MM.1S (cell line): Measurements from ENCODE around the gene UBQLN1.
A peak's percentile ranks its signal among the peaks of the same experiment; 100 is the strongest.

Source experiments
- DNase-seq: peaks from one replicate; pipeline ENCODE4 v3.0.0-alpha.2; 2015
- H2AFZ ChIP-seq: fragments of 300-600 bp; sonication (generic); 2 replicates; pipeline ENCODE4 v1.6.0; 2016; ENCODE audit warnings: antibody characterized with exemption, low read length
- H3F3A ChIP-seq: fragments of 300-600 bp; sonication (generic); 2 replicates; pipeline ENCODE4 v1.6.1; 2016; ENCODE audit warnings: mild to moderate bottlenecking, antibody characterized with exemption, low read length, moderate library complexity, mixed read lengths; ENCODE audit not compliant: insufficient read depth
- H3K27ac ChIP-seq: fragments of 300-600 bp; sonication (generic); 2 replicates; pipeline ENCODE4 v1.5.1; 2016; ENCODE audit warnings: mild to moderate bottlenecking, low read length
- H3K27me3 ChIP-seq: fragments of 300-600 bp; sonication (generic); replicated peaks from 2 replicates; pipeline ENCODE4 v1.6.0; 2016; ENCODE audit warnings: low read length; ENCODE audit not compliant: insufficient read depth
- H3K36me3 ChIP-seq: fragments of 300-600 bp; sonication (generic); replicated peaks from 2 replicates; pipeline ENCODE4 v1.6.1; 2016; ENCODE audit warnings: mild to moderate bottlenecking, low read length, mixed read lengths; ENCODE audit not compliant: insufficient read depth
- H3K4me1 ChIP-seq: fragments of 300-600 bp; sonication (generic); 2 replicates; pipeline ENCODE4 v1.6.1; 2016; ENCODE audit warnings: low read length, mixed read lengths
- H3K4me2 ChIP-seq: fragments of 300-600 bp; sonication (generic); 2 replicates; pipeline ENCODE4 v1.6.0; 2016; ENCODE audit warnings: low read depth, low read length
- H3K4me3 ChIP-seq: fragments of 300-600 bp; sonication (generic); 2 replicates; pipeline ENCODE4 v1.5.1; 2016; ENCODE audit warnings: low read length, mixed read lengths
- H3K79me2 ChIP-seq: fragments of 300-600 bp; sonication (generic); 2 replicates; pipeline ENCODE4 v1.6.1; 2016; ENCODE audit warnings: mixed run types, low read length, mixed read lengths
- H3K9ac ChIP-seq: fragments of 300-600 bp; sonication (generic); 2 replicates; pipeline ENCODE4 v1.6.1; 2016; ENCODE audit warnings: low read length, mixed read lengths
- H3K9me2 ChIP-seq: fragments of 300-600 bp; sonication (generic); replicated peaks from 2 replicates; pipeline ENCODE4 v1.6.1; 2016; ENCODE audit warnings: mild to moderate bottlenecking, low read length, mixed read lengths; ENCODE audit not compliant: insufficient read depth
- H3K9me3 ChIP-seq: fragments of 300-600 bp; sonication (generic); replicated peaks from 2 replicates; pipeline ENCODE4 v1.6.1; 2016; ENCODE audit warnings: mild to moderate bottlenecking, low read length, mixed read lengths; ENCODE audit not compliant: insufficient read depth
- H4K20me1 ChIP-seq: fragments of 300-600 bp; sonication (generic); 2 replicates; pipeline ENCODE4 v1.6.1; 2016; ENCODE audit warnings: mild to moderate bottlenecking, low read length, moderate library complexity, mixed read lengths; ENCODE audit not compliant: insufficient read depth
- CTCF ChIP-seq: fragments of 300-600 bp; sonication (generic); IDR thresholded peaks from 2 replicates; pipeline ENCODE4 v1.5.1; 2016; ENCODE audit warnings: antibody characterized with exemption, low read length, mixed read lengths
- EZH2 ChIP-seq: fragments of 300-600 bp; sonication (generic); optimal IDR thresholded peaks from 2 replicates; pipeline ENCODE3; 2017; ENCODE audit warnings: low read depth, mild to moderate bottlenecking, antibody characterized with exemption, low read length, mixed read lengths
- EZH2phosphoT487 ChIP-seq: fragments of 300-600 bp; sonication (generic); IDR thresholded peaks from 2 replicates; pipeline ENCODE4 v1.6.1; 2018; ENCODE audit warnings: antibody characterized with exemption, low read length

UBQLN1 gene

GRCh38 chr9:83637389-83637788, 70.4 kb downstream of the UBQLN1 start:
- Histone ChIP-seq H4K20me1 (no peaks in the 10 kb centered on the region), H3K4me2 (no peak overlapping the region), H3K9me2 (no peaks in the 10 kb centered on the region), H3K4me3 (no peak overlapping the region), H3F3A (no peaks in the 10 kb centered on the region), H2AFZ (no peak overlapping the region), H3K36me3 (no peaks in the 10 kb centered on the region), H3K27me3 (no peaks in the 10 kb centered on the region), H3K9me3 (no peaks in the 10 kb centered on the region), H3K27ac (no peak overlapping the region), H3K4me1 (no peaks in the 10 kb centered on the region), H3K79me2 (no peaks in the 10 kb centered on the region), H3K9ac (no peak overlapping the region)
- TF ChIP-seq EZH2phosphoT487 = no peak
- no peak for TF ChIP-seq CTCF
- TF ChIP-seq EZH2 = no peak
- no peak for DNase-seq

GRCh38 chr9:83636813-83637212, 70.9 kb downstream of the UBQLN1 start:
- Histone ChIP-seq H3K36me3 (no peaks in the 10 kb centered on the region), H3K9ac (no peak overlapping the region), H3K4me3 (no peak overlapping the region), H3K27me3 (no peaks in the 10 kb centered on the region), H3K27ac (no peak overlapping the region), H3K4me2 (no peak overlapping the region), H2AFZ (no peak overlapping the region), H3K79me2 (no peaks in the 10 kb centered on the region), H3K9me2 (no peaks in the 10 kb centered on the region), H4K20me1 (no peaks in the 10 kb centered on the region), H3K9me3 (no peaks in the 10 kb centered on the region), H3F3A (no peaks in the 10 kb centered on the region), H3K4me1 (no peaks in the 10 kb centered on the region)
- TF ChIP-seq EZH2phosphoT487 = no peak
- no peak for TF ChIP-seq EZH2
- TF ChIP-seq CTCF = no peak
- peak; percentile 37 for DNase-seq

- H3K27me3 ChIP-seq = no peaks in the 10 kb centered on the region
- no peaks in the 10 kb centered on the region for H3K36me3 ChIP-seq
- no peak overlapping the region for H3K4me3 ChIP-seq
- DNase-seq = no peak
- H3K9me3 ChIP-seq = no peaks in the 10 kb centered on the region
- no peak overlapping the region for H2AFZ ChIP-seq
- H3F3A ChIP-seq = no peaks in the 10 kb centered on the region
- no peak for TF ChIP-seq EZH2phosphoT487
- TF ChIP-seq CTCF = no peak
- no peak for TF ChIP-seq EZH2
- no peak overlapping the region for H3K27ac ChIP-seq
- no peak overlapping the region for H3K4me2 ChIP-seq
- no peak overlapping the region for H3K9ac ChIP-seq
- H4K20me1 ChIP-seq = no peaks in the 10 kb centered on the region
- H3K4me1 ChIP-seq = no peaks in the 10 kb centered on the region
- no peaks in the 10 kb centered on the region for H3K79me2 ChIP-seq
- no peaks in the 10 kb centered on the region for H3K9me2 ChIP-seq
Measured at GRCh38 chr9:83633676-83634075, 74.1 kb downstream of the UBQLN1 start.
